BLaER1 (cell line): ENCODE measurements around the gene UBALD1.

Experiments
- H3K27ac ChIP-seq: shearing (Covaris generic); formaldehyde crosslinking; 2 replicates; pipeline ENCODE4 v1.8.1; 2022
- H3K27me3 ChIP-seq: shearing (Covaris generic); formaldehyde crosslinking; 2 replicates; pipeline ENCODE4 v1.8.1; 2022
- H3K36me3 ChIP-seq: shearing (Covaris generic); formaldehyde crosslinking; 2 replicates; pipeline ENCODE4 v1.8.1; 2022
- H3K4me1 ChIP-seq: shearing (Covaris generic); formaldehyde crosslinking; 2 replicates; pipeline ENCODE4 v1.8.1; 2022
- H3K4me2 ChIP-seq: shearing (Covaris generic); formaldehyde crosslinking; 2 replicates; pipeline ENCODE4 v1.8.1; 2022
- H3K4me3 ChIP-seq: shearing (Covaris generic); formaldehyde crosslinking; 2 replicates; pipeline ENCODE4 v1.8.1; 2022
- H3K9ac ChIP-seq: shearing (Covaris generic); formaldehyde crosslinking; 2 replicates; pipeline ENCODE4 v1.8.1; 2022
- H3K9me3 ChIP-seq: shearing (Covaris generic); formaldehyde crosslinking; 2 replicates; pipeline ENCODE4 v1.8.1; 2022
- H4K20me1 ChIP-seq: shearing (Covaris generic); formaldehyde crosslinking; 2 replicates; pipeline ENCODE4 v1.8.1; 2022
- Cebpa-rat ChIP-seq: shearing (Covaris generic); IDR thresholded peaks from 2 replicates; pipeline ENCODE4 v1.8.1; 2022

Gene UBALD1

DNA sequence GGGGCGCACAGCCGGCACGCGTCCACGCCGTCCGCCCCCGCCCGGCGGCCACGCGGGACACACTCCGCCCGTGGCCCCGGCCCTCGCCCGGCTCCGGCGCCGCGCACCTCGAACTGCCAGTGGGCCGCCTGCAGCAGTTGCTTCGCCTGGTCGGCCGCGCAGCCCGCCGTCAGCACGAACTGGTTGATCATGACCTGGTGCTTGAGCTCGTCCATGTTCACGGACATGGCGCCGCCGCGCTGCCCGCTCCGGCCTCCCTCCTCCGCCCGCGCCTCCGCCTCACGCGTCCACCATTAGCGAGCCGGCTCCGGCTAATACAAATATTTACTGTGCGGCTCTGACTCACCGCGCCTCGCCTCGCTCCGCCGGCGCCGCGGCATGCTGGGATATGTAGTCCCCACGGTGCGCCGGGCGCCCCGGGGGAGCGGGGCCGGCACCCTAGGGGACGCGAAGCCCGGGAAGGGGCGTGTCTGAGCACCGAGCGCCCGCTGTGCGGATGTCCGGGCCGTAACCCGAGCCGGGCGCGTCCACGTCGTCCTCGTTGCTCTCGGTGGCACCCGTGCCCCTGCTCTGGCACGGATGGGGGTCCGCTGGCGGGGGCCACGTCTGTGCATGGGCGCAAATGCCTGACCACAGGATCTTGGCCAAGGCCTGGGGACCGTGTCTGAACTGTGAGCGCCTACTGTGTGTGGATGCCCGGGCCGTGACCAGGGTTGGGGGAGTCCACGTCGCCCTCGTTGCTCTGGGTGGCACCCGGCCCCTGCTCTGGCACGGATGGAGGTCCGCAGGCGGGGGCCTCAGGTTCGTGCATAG lies at the start of gene UBALD1:
TSS of gene UBALD1 (minus strand) at position 318 of the 813 bp plus-strand sequence. CDS start at position 227, 91 bp downstream.
- TF ChIP-seq Cebpa-rat = no peak

DNA sequence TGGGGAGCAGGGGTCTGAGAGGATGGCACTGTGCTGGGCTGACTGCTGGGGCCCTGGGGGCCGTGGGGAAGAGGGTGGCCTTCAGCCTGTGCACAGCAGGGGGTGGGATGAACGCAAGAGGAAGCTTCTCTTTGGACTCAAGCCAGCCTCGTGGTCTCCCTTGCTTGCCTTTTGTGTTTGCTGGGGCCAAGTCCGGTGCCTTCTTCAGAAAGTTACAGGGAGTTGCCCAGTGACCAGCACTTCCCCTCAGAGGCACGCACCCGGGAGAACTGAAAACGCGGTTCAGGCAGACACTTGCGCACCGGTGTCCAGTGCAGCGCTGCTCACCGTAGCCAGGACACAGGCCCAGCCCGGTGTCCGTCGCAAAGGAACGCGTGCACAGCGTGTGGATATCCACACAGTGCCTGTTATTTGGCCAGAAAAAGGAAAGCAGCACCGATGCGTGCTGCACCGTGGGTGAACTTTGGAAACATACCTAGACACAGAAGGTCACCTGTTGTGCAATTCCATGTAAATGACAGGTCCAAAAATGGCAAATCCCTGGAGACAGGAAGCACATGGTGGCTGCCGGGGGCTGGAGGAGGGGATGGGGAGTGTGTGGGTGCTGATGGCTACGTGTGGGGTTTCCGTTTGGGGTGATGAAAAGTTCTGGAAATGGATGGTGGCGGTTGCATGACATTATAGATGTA lies 49.2 kb upstream of the UBALD1 start:
- Histone ChIP-seq H3K9ac (peak overlapping the region; percentile 54), H3K9me3 (no peaks in the 10 kb centered on the region), H3K36me3 (peaks cover 53% of the 10 kb centered on the region), H3K27me3 (no peaks in the 10 kb centered on the region), H4K20me1 (peaks cover 90% of the 10 kb centered on the region), H3K4me1 (peaks cover 77% of the 10 kb centered on the region), H3K27ac (peak overlapping the region; percentile 67), H3K4me2 (peak overlapping the region; percentile 91), H3K4me3 (0 out of 2 replicates have a peak overlapping the region, but pooled peaks have one; percentile 20)
- TF ChIP-seq Cebpa-rat = peak; percentile 83

More for the DNA sequence above, at the start of gene UBALD1:
- H4K20me1 ChIP-seq = peaks cover 45% of the 10 kb centered on the region
- peaks cover 8% of the 10 kb centered on the region for H3K36me3 ChIP-seq
- H3K4me1 ChIP-seq = peaks cover 65% of the 10 kb centered on the region
- no peaks in the 10 kb centered on the region for H3K9me3 ChIP-seq
- no peaks in the 10 kb centered on the region for H3K27me3 ChIP-seq
- peak within 1 kb of the TSS; percentile 92 for H3K27ac ChIP-seq
- H3K9ac ChIP-seq = peak within 1 kb of the TSS; percentile 93
- peak within 1 kb of the TSS; percentile 95 for H3K4me3 ChIP-seq
- H3K4me2 ChIP-seq = peak within 1 kb of the TSS; percentile 99

DNA sequence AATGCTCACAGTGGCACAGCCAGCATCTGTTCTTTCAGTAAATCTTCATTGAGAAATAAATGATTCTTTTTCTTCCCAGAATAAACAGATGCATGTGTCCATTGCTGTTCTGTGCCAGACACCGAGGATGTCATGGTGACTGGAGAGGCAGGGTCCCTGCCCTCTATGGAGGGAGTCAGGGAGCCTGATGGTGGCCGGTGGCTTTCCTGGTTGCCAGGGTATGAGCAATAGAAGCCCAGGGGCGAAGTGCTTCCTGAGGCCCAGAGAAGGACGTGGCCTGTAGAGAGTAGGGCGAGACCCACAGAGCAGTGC lies 48.7 kb upstream of the UBALD1 start:
- TF ChIP-seq Cebpa-rat = no peak
- Histone ChIP-seq H3K4me1 (peaks cover 82% of the 10 kb centered on the region), H3K27me3 (no peaks in the 10 kb centered on the region), H3K36me3 (peaks cover 53% of the 10 kb centered on the region), H4K20me1 (peaks cover 95% of the 10 kb centered on the region), H3K4me2 (peak overlapping the region; percentile 91), H3K4me3 (no peak overlapping the region), H3K27ac (peak overlapping the region; percentile 67), H3K9me3 (no peaks in the 10 kb centered on the region), H3K9ac (peak overlapping the region; percentile 54)

DNA sequence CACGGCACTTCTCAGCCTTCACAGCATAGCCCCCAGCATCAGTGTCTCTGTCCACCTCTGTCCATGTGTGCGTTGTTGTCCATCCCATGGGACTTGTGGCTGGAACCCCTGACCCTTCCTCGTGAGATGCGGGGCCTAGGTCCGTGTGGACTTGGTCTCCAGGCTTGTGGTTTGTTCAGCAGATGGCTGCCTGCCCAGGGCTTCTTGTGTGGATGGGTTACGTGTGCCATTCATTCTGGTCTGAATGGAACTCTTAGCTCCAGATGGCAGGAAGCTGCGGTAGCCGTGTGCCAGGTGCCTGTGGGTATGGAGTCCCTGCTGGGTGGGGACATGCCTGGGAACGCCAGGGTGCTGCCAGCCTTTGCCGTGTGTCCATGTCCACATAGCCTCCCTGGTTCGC lies 47.0 kb upstream of the UBALD1 start:
- Histone ChIP-seq H3K36me3 (peaks cover 53% of the 10 kb centered on the region), H4K20me1 (peaks cover 100% of the 10 kb centered on the region), H3K9me3 (no peaks in the 10 kb centered on the region), H3K4me3 (no peak overlapping the region), H3K9ac (no peak overlapping the region), H3K27ac (peak overlapping the region; percentile 45; the same call in 1 of the 2 replicates), H3K4me2 (peak overlapping the region; percentile 91), H3K27me3 (no peaks in the 10 kb centered on the region), H3K4me1 (peaks cover 95% of the 10 kb centered on the region)
- TF ChIP-seq Cebpa-rat = no peak

DNA sequence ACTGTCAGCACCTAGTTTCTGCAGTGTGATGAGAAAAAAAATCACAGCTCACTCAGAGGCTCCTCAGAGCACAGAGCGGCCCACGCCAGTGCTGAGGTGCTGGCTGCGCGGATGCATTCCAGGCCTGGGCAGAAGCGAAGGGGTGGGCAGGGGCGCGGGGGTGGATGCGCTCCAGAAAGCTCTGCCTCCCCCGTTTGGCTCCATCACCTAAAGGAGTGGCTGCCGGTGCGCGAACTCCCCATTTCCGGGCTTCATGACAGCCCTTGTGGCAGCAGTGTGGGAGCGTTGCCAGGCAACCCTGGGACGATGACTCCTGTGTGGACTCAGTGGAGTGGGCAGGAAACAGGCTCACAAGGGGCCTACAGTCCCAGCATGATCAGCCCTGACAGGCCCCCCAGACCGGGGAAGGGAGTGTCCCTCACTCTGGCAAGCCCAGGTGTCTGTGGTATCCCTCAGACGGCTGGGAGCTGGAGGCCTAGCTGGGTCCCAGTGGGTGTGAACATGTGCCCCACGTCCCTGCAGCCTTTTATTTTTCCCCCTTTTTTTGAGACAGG lies 45.8 kb upstream of the UBALD1 start:
- Histone ChIP-seq H3K4me3 (no peak overlapping the region), H3K27me3 (no peaks in the 10 kb centered on the region), H3K9me3 (no peaks in the 10 kb centered on the region), H4K20me1 (peaks cover 100% of the 10 kb centered on the region), H3K27ac (0 out of 2 replicates have a peak overlapping the region, but pooled peaks have one; percentile 45), H3K36me3 (peaks cover 51% of the 10 kb centered on the region), H3K9ac (no peak overlapping the region), H3K4me1 (peaks cover 96% of the 10 kb centered on the region), H3K4me2 (peak overlapping the region; percentile 91)
- TF ChIP-seq Cebpa-rat = no peak

DNA sequence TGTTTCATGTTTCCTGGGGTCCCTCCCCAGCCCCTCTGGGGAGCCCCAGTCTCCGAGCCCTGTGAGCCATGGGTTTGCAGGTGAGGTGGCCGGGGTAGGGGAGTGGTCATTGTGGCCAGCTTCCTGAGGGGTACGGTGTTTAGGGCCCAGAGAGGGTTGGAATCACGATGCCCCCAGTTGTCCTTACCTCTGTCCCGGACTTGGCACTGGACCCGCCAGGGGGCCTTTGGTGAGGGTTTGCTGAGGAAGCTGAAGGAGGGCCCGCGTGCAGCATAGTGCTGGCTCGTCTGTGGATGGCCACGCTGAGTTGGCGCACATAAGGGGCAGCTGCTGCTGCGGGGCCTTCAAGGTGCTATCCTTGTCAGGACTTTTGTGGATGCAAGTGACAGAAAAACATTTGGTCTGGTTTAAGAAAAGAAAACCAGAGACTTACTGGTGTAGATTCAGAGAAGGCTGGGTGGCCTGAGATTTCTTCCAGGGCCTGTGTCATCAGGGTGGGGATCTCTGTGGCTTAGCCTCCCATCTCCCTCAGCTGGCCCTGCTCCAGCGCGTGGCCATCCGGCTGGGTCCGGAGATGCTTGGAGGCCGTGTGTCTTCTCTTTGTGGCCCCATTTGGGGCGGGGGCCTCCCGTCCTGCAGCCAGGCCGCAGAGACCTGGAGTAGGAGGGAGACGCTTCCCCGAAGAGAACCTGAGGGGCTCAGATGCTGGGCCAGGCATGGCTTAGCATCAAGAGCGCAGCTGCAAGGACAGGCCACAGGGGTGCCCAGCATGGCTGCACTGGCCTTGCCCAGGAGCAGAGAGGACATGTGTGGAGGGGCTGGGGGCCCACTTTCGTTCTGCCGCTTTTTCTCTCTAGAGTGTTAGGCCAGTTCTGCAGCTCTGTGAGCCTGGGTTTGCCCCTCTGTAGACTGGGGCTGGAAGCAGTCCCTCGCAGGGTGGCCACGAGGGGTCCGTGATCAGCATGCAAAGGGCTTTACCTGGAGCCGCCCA lies 45.0 kb upstream of the UBALD1 start:
- Histone ChIP-seq H3K9ac (no peak overlapping the region), H3K9me3 (no peaks in the 10 kb centered on the region), H3K27me3 (no peaks in the 10 kb centered on the region), H3K27ac (no peak overlapping the region), H3K4me1 (peaks cover 93% of the 10 kb centered on the region), H3K36me3 (peaks cover 56% of the 10 kb centered on the region), H3K4me2 (peak overlapping the region; percentile 91), H3K4me3 (no peak overlapping the region), H4K20me1 (peaks cover 100% of the 10 kb centered on the region)
- no peak for TF ChIP-seq Cebpa-rat

DNA sequence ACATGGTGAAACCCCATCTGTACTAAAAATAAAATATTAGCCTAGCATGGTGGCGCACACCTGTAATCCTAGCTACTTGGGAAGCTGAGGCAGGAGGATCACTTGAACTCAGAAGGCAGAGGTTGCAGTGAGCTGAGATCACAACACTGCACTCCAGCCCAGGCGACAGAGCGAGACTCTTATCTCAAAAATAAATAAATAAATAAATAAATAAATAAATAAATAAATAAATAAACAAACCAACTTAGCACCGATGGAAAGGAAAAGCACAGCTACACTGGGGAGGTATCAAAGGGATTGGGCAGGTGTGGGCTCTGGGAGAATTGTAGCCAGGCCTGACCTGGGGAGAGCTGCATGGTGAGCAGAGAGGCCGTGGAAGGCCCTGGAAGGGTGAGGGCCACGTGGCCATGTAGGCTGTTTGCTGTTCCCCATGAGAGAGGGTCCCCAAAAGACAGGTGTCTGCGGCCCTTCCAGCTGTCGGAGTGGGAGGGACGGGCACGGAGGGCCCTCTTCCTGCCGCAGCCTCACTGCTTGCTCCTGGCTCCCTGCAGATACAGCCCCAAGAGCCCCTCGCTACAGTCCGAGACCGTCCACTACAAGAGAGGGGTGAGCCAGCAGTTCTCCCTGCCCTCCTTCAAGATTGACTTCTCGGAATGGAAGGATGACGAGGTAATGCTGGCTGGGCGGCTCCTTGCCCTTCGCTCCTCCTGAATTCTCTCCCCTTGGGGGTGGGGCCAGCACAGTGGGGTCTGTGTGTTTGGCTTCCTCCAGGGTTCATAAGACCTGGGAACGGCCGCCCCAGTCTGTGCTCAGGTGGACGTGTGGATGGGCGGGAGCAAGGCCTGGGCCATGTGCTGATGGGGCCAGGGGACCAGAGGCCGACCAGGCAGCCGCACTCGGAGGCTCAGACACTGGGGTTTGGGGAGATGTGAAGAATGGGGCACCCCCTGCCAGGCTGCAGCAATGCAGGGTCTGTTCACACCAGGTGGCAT lies 42.3 kb upstream of the UBALD1 start:
- Histone ChIP-seq H3K27ac (no peak overlapping the region), H3K36me3 (peaks cover 79% of the 10 kb centered on the region), H3K4me3 (no peak overlapping the region), H3K4me1 (peaks cover 93% of the 10 kb centered on the region), H3K9me3 (no peaks in the 10 kb centered on the region), H4K20me1 (peaks cover 100% of the 10 kb centered on the region), H3K27me3 (peaks cover 6% of the 10 kb centered on the region; the same call in 1 of the 2 replicates), H3K4me2 (peak overlapping the region; percentile 56), H3K9ac (no peak overlapping the region)
- TF ChIP-seq Cebpa-rat = no peak

DNA sequence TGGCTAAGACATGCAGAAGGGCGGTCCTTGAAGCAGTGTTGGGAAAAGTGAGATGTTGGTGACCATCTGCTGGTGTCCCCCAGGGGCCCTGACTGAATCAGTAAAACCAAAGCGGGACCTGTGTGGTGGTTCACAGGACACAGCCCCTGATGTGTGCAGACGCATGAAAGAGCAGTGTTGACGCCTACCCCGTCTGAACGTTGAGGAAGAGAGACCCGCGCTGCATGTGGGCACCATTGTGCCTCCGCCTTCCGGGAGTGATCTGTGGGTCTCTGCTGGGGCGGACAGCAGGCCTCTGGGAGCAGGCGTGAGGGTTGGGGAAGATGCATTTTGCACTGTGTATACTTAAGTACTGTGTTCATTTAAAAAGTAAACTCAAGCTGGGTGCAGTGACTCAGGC lies 41.5 kb upstream of the UBALD1 start:
- no peak overlapping the region for H3K9ac ChIP-seq
- TF ChIP-seq Cebpa-rat = no peak
- H3K4me2 ChIP-seq = peak overlapping the region; percentile 56
- no peak overlapping the region for H3K27ac ChIP-seq
- no peaks in the 10 kb centered on the region for H3K9me3 ChIP-seq
- peaks cover 100% of the 10 kb centered on the region for H4K20me1 ChIP-seq
- H3K4me1 ChIP-seq = peaks cover 93% of the 10 kb centered on the region
- peaks cover 87% of the 10 kb centered on the region for H3K36me3 ChIP-seq
- no peak overlapping the region for H3K4me3 ChIP-seq
- peaks cover 6% of the 10 kb centered on the region; the same call in 1 of the 2 replicates for H3K27me3 ChIP-seq
